Transverse colon (tissue), 3 donors: Measurements from ENCODE around the gene SNX6.

ENCODE experiments used
- CTCF ChIP-seq, 5 experiments: fragments of 200-600 bp in 3 of 5; fragments of 450-650 bp in 2 of 5; sonication (generic) in 3 of 5; IDR thresholded peaks; 1 replicate in 2 of 5; 2 replicates in 3 of 5; pipeline ENCODE4 v1.5.1; 2016 to 2017; ENCODE audit warnings: antibody characterized with exemption in 5 of 5, inconsistent platforms in 3 of 5, mild to moderate bottlenecking in 2 of 5, moderate library complexity in 1 of 5
- EP300 ChIP-seq: sonication (generic); formaldehyde crosslinking; IDR thresholded peaks from one replicate; pipeline ENCODE4 v1.6.1; 2017; ENCODE audit warnings: antibody characterized with exemption, low read depth
- POLR2A ChIP-seq: fragments of 450-650 bp; IDR thresholded peaks from one replicate; pipeline ENCODE4 v1.6.1; 2016; ENCODE audit warnings: antibody characterized with exemption, mild to moderate bottlenecking, moderate library complexity

GRCh38 chr14:34623506-34623905 lies 6.4 kb downstream of the SNX6 start:
- TF ChIP-seq CTCF (IDR thresholded peaks at IDR 0.05) = no peak
- TF ChIP-seq POLR2A = no peak
- no peak for TF ChIP-seq EP300
